ENCODE results near the gene SCAMP1.

- TF ChIP-seq CTCF (IDR thresholded peaks at IDR 0.05; ENCODE audit: insufficient read depth, low read length) (no peak), POLR2AphosphoS5 (IDR thresholded peaks at IDR 0.05; ENCODE audit: low read depth) (no peak), REST (IDR thresholded peaks at IDR 0.05; ENCODE audit: insufficient replicate concordance, low read depth) (no peak), SPI1 (IDR thresholded peaks at IDR 0.05; ENCODE audit: borderline replicate concordance, low read depth) (no peak)
Observed at GRCh38 chr5:78513441-78513840, 153.0 kb downstream of the SCAMP1 start.
